SU-DHL-6 (cell line): ENCODE data around the gene GADD45G.

Experiments
- H2AFZ ChIP-seq: fragments of 200-600 bp; sonication (generic); 2 replicates; pipeline ENCODE4 v1.6.1; 2014; ENCODE audit warnings: low read depth, mild to moderate bottlenecking, moderate library complexity, mixed read lengths, antibody characterized with exemption, low read length; ENCODE audit not compliant: severe bottlenecking
- H3F3A ChIP-seq: fragments of 200-600 bp; shearing (Covaris generic); 2 replicates; pipeline ENCODE4 v1.6.0; 2016; ENCODE audit warnings: antibody characterized with exemption, mild to moderate bottlenecking; ENCODE audit not compliant: insufficient read depth
- H3K27ac ChIP-seq: fragments of 200-600 bp; sonication (generic); 2 replicates; pipeline ENCODE4 v1.5.1; 2016; ENCODE audit warnings: low read depth, mild to moderate bottlenecking, low read length, moderate library complexity, mixed read lengths
- H3K27me3 ChIP-seq: fragments of 200-600 bp; sonication (generic), shearing (Covaris generic); 2 replicates; pipeline ENCODE4 v1.6.0; 2014; ENCODE audit warnings: mild to moderate bottlenecking, low read length
- H3K36me3 ChIP-seq: fragments of 200-600 bp; sonication (generic); 2 replicates; pipeline ENCODE4 v1.6.1; 2014; ENCODE audit warnings: mild to moderate bottlenecking, low read length, mixed read lengths
- H3K4me2 ChIP-seq: fragments of 300-600, 200-600 bp; shearing (Covaris generic), sonication (generic); 2 replicates; pipeline ENCODE4 v1.6.0; 2014; ENCODE audit warnings: low read length, low read depth, mild to moderate bottlenecking; ENCODE audit not compliant: poor library complexity, severe bottlenecking
- H3K4me3 ChIP-seq: fragments of 200-600 bp; sonication (generic); 2 replicates; pipeline ENCODE4 v1.5.1; 2014; ENCODE audit warnings: antibody characterized with exemption, low read length, mild to moderate bottlenecking, mixed read lengths; ENCODE audit not compliant: insufficient read depth, poor library complexity, severe bottlenecking
- H3K79me2 ChIP-seq: fragments of 200-600 bp; sonication (generic); 2 replicates; pipeline ENCODE4 v1.6.1; 2014; ENCODE audit warnings: mild to moderate bottlenecking, low read length, moderate library complexity; ENCODE audit not compliant: insufficient read depth
- H3K9ac ChIP-seq: fragments of 200-600 bp; sonication (generic); 2 replicates; pipeline ENCODE4 v1.7.0; 2014; ENCODE audit warnings: mild to moderate bottlenecking, low read length
- H3K9me2 ChIP-seq: fragments of 200-600 bp; sonication (generic); replicated peaks from 2 replicates; pipeline ENCODE4 v1.6.1; 2014; ENCODE audit warnings: low read length; ENCODE audit not compliant: insufficient read depth
- H3K9me3 ChIP-seq: fragments of 200-600 bp; sonication (generic); 2 replicates; pipeline ENCODE4 v1.6.1; 2014; ENCODE audit warnings: low read length, mixed read lengths; ENCODE audit not compliant: insufficient read depth
- H4K20me1 ChIP-seq: fragments of 200-600 bp; sonication (generic); 2 replicates; pipeline ENCODE4 v1.6.1; 2014; ENCODE audit warnings: low read depth, mild to moderate bottlenecking, antibody characterized with exemption, low read length, moderate library complexity, mixed read lengths
- EZH2phosphoT487 ChIP-seq: fragments of 200-600 bp; sonication (generic), shearing (Covaris generic); conservative IDR thresholded peaks from 2 replicates; pipeline ENCODE4 v1.6.1; 2018; ENCODE audit warnings: mild to moderate bottlenecking, antibody characterized with exemption, low read length, moderate library complexity, mixed read lengths
- TF ChIP-seq, protein P1 (sequence below): fragments of 200-600 bp; sonication (generic); IDR thresholded peaks from one replicate; pipeline ENCODE4 v1.5.1; 2017; ENCODE audit warnings: antibody characterized with exemption, mild to moderate bottlenecking, low read length, moderate library complexity; ENCODE audit not compliant: insufficient read depth, poor library complexity, severe bottlenecking

Gene GADD45G

DNA sequence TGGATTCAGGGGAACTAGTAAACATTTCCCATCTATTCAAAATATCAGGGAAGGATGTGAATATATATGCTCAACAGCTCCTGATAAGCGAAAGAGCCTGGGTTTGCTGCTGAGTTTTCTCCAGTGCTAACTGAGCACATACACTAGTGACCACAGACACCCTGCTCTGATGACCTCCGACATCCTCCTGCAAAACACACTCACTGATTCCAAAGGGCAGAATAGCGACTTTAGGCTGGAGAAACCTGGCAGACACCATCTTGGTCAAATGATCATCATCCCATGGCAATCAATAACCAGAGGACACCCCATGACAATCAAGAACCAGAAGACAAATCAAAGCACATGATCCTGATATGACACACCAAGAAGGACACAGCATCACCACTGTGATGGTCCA lies 9.2 kb upstream of the GADD45G start:
- Histone ChIP-seq H3K4me2 (no peak overlapping the region), H3F3A (no peaks in the 10 kb centered on the region), H3K27ac (no peak overlapping the region), H3K4me3 (no peak overlapping the region), H3K36me3 (no peaks in the 10 kb centered on the region), H3K79me2 (no peaks in the 10 kb centered on the region), H3K27me3 (no peaks in the 10 kb centered on the region), H3K9ac (no peak overlapping the region), H2AFZ (no peak overlapping the region), H3K9me3 (no peaks in the 10 kb centered on the region), H3K9me2 (no peaks in the 10 kb centered on the region), H4K20me1 (no peaks in the 10 kb centered on the region)
- TF ChIP-seq, protein P1, sequence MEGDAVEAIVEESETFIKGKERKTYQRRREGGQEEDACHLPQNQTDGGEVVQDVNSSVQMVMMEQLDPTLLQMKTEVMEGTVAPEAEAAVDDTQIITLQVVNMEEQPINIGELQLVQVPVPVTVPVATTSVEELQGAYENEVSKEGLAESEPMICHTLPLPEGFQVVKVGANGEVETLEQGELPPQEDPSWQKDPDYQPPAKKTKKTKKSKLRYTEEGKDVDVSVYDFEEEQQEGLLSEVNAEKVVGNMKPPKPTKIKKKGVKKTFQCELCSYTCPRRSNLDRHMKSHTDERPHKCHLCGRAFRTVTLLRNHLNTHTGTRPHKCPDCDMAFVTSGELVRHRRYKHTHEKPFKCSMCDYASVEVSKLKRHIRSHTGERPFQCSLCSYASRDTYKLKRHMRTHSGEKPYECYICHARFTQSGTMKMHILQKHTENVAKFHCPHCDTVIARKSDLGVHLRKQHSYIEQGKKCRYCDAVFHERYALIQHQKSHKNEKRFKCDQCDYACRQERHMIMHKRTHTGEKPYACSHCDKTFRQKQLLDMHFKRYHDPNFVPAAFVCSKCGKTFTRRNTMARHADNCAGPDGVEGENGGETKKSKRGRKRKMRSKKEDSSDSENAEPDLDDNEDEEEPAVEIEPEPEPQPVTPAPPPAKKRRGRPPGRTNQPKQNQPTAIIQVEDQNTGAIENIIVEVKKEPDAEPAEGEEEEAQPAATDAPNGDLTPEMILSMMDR: no peak
- TF ChIP-seq EZH2phosphoT487: no peak

DNA sequence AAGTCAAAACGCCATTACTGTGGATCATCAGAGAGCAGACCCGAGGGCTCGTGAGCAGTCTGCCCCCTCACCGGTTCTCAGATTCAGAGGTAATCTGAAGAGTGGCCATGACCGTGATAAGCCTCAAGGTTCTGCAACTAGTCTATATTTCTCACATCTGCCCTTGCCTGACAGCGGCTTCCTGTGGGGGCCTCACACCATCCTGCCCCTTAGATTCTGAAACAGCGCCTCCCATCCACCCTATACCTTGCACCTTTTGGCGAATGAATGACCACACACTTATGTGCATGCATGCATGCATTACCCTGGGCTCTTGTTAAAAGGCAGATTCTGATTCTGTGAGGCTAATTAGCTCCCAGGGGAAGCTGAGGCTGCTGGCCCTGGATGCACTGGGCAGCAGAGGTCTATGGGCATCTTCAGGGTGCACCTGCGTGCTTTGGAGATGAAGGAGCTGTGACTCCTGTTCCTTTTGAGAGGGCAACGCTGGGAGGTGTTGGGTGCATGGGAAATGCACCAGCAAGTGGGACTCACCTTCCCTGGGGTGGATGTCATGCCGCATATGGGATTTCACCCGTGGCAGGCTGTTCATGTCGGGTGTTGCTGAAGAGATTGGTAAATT lies 7.8 kb upstream of the GADD45G start:
- no peak overlapping the region for H3K4me2 ChIP-seq
- H3K79me2 ChIP-seq: no peaks in the 10 kb centered on the region
- H3K27ac ChIP-seq: no peak overlapping the region
- H3K9ac ChIP-seq: no peak overlapping the region
- H3K27me3 ChIP-seq: no peaks in the 10 kb centered on the region
- no peaks in the 10 kb centered on the region for H4K20me1 ChIP-seq
- no peaks in the 10 kb centered on the region for H3K9me3 ChIP-seq
- TF ChIP-seq, protein P1: no peak
- no peak for TF ChIP-seq EZH2phosphoT487
- H3K9me2 ChIP-seq: no peaks in the 10 kb centered on the region
- no peaks in the 10 kb centered on the region for H3K36me3 ChIP-seq
- no peaks in the 10 kb centered on the region for H3F3A ChIP-seq
- H3K4me3 ChIP-seq: no peak overlapping the region
- no peak overlapping the region for H2AFZ ChIP-seq

DNA sequence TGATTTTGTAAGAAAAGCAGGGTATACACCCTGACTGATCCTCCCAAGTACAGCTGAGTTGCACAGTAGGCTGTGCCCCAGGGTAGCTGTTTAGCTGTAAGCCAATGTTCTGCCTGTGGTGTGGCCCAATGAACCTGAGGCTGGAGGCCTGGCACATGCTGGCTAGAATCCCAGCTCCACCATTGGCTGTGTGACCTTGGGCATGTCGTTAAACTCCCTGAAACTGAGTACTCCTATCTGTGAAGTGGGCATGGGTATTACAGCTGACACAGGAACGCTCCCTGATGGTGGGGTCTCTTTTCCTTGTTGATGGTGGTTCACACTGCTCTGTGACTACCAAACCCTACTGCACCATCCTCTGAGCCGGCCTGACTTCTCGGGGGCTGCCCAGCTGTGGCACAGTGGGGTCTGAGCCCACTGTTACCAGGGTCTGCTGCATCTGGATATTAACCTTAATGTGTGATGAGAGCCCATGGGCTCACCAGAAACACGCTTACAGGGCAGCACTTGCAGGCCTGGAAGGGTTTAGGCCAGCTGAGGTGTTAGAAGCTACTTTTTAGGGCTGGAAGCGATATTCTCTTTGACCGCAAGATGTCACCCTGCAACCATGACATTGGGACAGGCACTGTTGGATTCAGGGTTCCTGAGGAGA lies 7.0 kb upstream of the GADD45G start:
- Histone ChIP-seq H3K79me2 (no peaks in the 10 kb centered on the region), H3K27ac (no peak overlapping the region), H3F3A (no peaks in the 10 kb centered on the region), H3K4me2 (no peak overlapping the region), H3K27me3 (no peaks in the 10 kb centered on the region), H3K9me2 (no peaks in the 10 kb centered on the region), H3K36me3 (no peaks in the 10 kb centered on the region), H2AFZ (no peak overlapping the region), H3K9me3 (no peaks in the 10 kb centered on the region), H3K4me3 (no peak overlapping the region), H3K9ac (no peak overlapping the region), H4K20me1 (no peaks in the 10 kb centered on the region)
- TF ChIP-seq, protein P1: peak; percentile 64
- no peak for TF ChIP-seq EZH2phosphoT487
